Measurements from ENCODE around the gene AMOT.

DNA sequence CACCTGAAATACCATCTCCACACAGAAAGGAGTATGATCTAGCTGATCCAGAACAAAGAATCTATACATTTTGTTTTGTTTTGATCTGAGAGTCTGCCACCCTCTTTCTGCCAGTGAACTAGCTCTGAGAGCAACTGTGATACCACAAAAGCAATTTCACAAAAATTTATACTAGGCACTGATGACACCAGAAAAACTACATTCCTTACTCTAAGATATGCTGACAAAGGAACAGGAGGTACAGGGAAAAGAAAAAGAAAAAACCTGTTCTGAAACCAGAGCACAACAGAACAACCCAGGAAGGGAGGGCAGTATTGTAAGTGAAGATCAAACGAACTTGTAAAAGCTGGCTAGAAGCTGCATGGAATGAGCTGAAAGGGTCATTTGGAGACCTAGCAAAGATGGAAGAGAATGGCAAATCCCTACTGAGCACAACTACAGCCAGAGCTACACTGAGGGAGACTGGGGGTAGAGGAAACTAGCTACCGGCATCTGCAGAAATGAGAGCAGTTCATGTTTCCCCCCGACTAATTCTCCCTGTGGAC is 31.9 kb downstream of the AMOT start:
- TF ChIP-seq, protein P1, sequence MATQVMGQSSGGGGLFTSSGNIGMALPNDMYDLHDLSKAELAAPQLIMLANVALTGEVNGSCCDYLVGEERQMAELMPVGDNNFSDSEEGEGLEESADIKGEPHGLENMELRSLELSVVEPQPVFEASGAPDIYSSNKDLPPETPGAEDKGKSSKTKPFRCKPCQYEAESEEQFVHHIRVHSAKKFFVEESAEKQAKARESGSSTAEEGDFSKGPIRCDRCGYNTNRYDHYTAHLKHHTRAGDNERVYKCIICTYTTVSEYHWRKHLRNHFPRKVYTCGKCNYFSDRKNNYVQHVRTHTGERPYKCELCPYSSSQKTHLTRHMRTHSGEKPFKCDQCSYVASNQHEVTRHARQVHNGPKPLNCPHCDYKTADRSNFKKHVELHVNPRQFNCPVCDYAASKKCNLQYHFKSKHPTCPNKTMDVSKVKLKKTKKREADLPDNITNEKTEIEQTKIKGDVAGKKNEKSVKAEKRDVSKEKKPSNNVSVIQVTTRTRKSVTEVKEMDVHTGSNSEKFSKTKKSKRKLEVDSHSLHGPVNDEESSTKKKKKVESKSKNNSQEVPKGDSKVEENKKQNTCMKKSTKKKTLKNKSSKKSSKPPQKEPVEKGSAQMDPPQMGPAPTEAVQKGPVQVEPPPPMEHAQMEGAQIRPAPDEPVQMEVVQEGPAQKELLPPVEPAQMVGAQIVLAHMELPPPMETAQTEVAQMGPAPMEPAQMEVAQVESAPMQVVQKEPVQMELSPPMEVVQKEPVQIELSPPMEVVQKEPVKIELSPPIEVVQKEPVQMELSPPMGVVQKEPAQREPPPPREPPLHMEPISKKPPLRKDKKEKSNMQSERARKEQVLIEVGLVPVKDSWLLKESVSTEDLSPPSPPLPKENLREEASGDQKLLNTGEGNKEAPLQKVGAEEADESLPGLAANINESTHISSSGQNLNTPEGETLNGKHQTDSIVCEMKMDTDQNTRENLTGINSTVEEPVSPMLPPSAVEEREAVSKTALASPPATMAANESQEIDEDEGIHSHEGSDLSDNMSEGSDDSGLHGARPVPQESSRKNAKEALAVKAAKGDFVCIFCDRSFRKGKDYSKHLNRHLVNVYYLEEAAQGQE (IDR thresholded peaks at IDR 0.05; ENCODE audit: unreplicated experiment), result no peak
- TF ChIP-seq CTCF (conservative IDR thresholded peaks at IDR 0.05; ENCODE audit: low read depth in 2 of 2) (no peak), JUNB (IDR thresholded peaks at IDR 0.05; ENCODE audit: unreplicated experiment) (no peak), CREB1 (CRISPR knock-in tag; IDR thresholded peaks at IDR 0.05; ENCODE audit: low read depth) (no peak), EZH2phosphoT487 (IDR thresholded peaks at IDR 0.05; ENCODE audit: unreplicated experiment) (no peak), POLR2AphosphoS5 (IDR thresholded peaks at IDR 0.05; ENCODE audit: low read depth) (no peak), EZH2 (IDR thresholded peaks at IDR 0.05; ENCODE audit: low read depth, unreplicated experiment) (no peak), ZNF114 (CRISPR knock-in tag; IDR thresholded peaks at IDR 0.05) (no peak), ZNF331 (CRISPR knock-in tag; IDR thresholded peaks at IDR 0.05; ENCODE audit: low read depth) (no peak), NANOG (IDR thresholded peaks at IDR 0.05; ENCODE audit: borderline replicate concordance) (no peak), STAT1 (IDR thresholded peaks at IDR 0.05; ENCODE audit: unreplicated experiment) (no peak)
- TF ChIP-seq, protein P2, sequence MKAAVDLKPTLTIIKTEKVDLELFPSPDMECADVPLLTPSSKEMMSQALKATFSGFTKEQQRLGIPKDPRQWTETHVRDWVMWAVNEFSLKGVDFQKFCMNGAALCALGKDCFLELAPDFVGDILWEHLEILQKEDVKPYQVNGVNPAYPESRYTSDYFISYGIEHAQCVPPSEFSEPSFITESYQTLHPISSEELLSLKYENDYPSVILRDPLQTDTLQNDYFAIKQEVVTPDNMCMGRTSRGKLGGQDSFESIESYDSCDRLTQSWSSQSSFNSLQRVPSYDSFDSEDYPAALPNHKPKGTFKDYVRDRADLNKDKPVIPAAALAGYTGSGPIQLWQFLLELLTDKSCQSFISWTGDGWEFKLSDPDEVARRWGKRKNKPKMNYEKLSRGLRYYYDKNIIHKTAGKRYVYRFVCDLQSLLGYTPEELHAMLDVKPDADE (IDR thresholded peaks at IDR 0.05), result no peak

Data from GM23338 (cell line).